GM23338 (cell line): ENCODE results near the gene PRRC2A. TPM values are rescaled to one million over a fixed set of nuclear protein-coding genes. Genes with fewer than 3 reads are reported as not detected.
A peak's percentile ranks its signal among the peaks of the same experiment; 100 is the strongest.

ENCODE experiments used
- ATAC-seq: fragments of 200-7000 bp; cut with Tn5 transposase; 3 replicates; pipeline ENCODE4 v1.9.1; 2020
- DNase-seq: peaks from one replicate; pipeline ENCODE4 v3.0.0-alpha.2; 2015; ENCODE audit warnings: low spot score
- H2AFZ ChIP-seq: fragments of 200-600 bp; sonication (generic); 2 replicates; pipeline ENCODE4 v1.8.0; 2016; ENCODE audit warnings: antibody characterized with exemption, mild to moderate bottlenecking, moderate library complexity
- H3F3A ChIP-seq: fragments of 200-600 bp; sonication (generic); replicated peaks from 2 replicates; pipeline ENCODE4 v1.8.0; 2017; ENCODE audit warnings: antibody characterized with exemption, mixed run types, low read depth
- H3K27ac ChIP-seq: fragments of 200-600 bp; sonication (generic); 2 replicates; pipeline ENCODE4 v1.6.1; 2016; ENCODE audit warnings: low read depth
- H3K27me3 ChIP-seq: fragments of 200-600 bp; sonication (generic); 2 replicates; pipeline ENCODE4 v1.8.0; 2016; ENCODE audit warnings: mild to moderate bottlenecking, mixed run types, moderate library complexity; ENCODE audit not compliant: insufficient read depth
- H3K36me3 ChIP-seq: fragments of 200-600 bp; sonication (generic); 2 replicates; pipeline ENCODE4 v1.8.0; 2016; ENCODE audit warnings: mild to moderate bottlenecking; ENCODE audit not compliant: insufficient read depth
- H3K4me1 ChIP-seq: fragments of 200-600 bp; sonication (generic); 2 replicates; pipeline ENCODE4 v1.8.0; 2016; ENCODE audit warnings: mild to moderate bottlenecking, moderate library complexity; ENCODE audit not compliant: insufficient read depth
- H3K4me2 ChIP-seq: fragments of 200-600 bp; sonication (generic); 2 replicates; pipeline ENCODE4 v1.7.1; 2017; ENCODE audit warnings: mixed run types
- H3K4me3 ChIP-seq: fragments of 200-600 bp; sonication (generic); 2 replicates; pipeline ENCODE4 v1.6.1; 2016; ENCODE audit warnings: mixed run types
- H3K79me2 ChIP-seq: fragments of 200-600 bp; sonication (generic); replicated peaks from 2 replicates; pipeline ENCODE4 v1.8.0; 2017; ENCODE audit warnings: mild to moderate bottlenecking; ENCODE audit not compliant: insufficient read depth
- H3K9me2 ChIP-seq: fragments of 200-600 bp; sonication (generic); 2 replicates; pipeline ENCODE4 v1.8.0; 2017; ENCODE audit not compliant: insufficient read depth
- H4K20me1 ChIP-seq: fragments of 200-600 bp; sonication (generic); replicated peaks from 2 replicates; pipeline ENCODE4 v1.8.0; 2017; ENCODE audit warnings: mild to moderate bottlenecking; ENCODE audit not compliant: insufficient read depth
- H3K27ac Mint-ChIP-seq: 2 replicates; pipeline ENCODE4 v1.8.0; 2020; ENCODE audit warnings: inconsistent platforms, mild to moderate bottlenecking, moderate library complexity, mixed read lengths
- H3K27me3 Mint-ChIP-seq: 3 replicates; pipeline ENCODE4 v1.8.0; 2022; ENCODE audit warnings: low read depth, mild to moderate bottlenecking, moderate library complexity, mixed read lengths, inconsistent platforms; ENCODE audit not compliant: insufficient read depth, poor library complexity
- H3K36me3 Mint-ChIP-seq: 3 replicates; pipeline ENCODE4 v1.8.0; 2021; ENCODE audit warnings: low read depth, mild to moderate bottlenecking, inconsistent platforms, moderate library complexity, mixed read lengths
- H3K4me1 Mint-ChIP-seq: 3 replicates; pipeline ENCODE4 v1.8.0; 2020; ENCODE audit warnings: mild to moderate bottlenecking, inconsistent platforms, mixed read lengths
- H3K4me3 Mint-ChIP-seq: 3 replicates; pipeline ENCODE4 v1.8.0; 2021; ENCODE audit warnings: moderate library complexity, mild to moderate bottlenecking, inconsistent platforms, mixed read lengths
- H3K9me3 Mint-ChIP-seq: 3 replicates; pipeline ENCODE4 v1.8.0; 2020; ENCODE audit warnings: moderate library complexity, mild to moderate bottlenecking, inconsistent platforms, mixed read lengths
- CREB1 ChIP-seq: fragments of 250-450 bp; sonication (Bioruptor Pico); IDR thresholded peaks from 2 replicates; pipeline ENCODE4 v1.5.0; 2020; ENCODE audit warnings: low read depth, mild to moderate bottlenecking, moderate library complexity
- EZH2 ChIP-seq: fragments of 200-600 bp; sonication (generic); IDR thresholded peaks from one replicate; pipeline ENCODE4 v1.8.0; 2017; ENCODE audit warnings: antibody characterized with exemption, mild to moderate bottlenecking, low read depth; ENCODE audit not compliant: unreplicated experiment
- JUNB ChIP-seq: IDR thresholded peaks from one replicate; pipeline ENCODE4 v1.6.1; 2016; ENCODE audit warnings: antibody characterized with exemption; ENCODE audit not compliant: unreplicated experiment
- POLR2AphosphoS5 ChIP-seq: IDR thresholded peaks from 2 replicates; pipeline ENCODE4 v1.6.1; 2016; ENCODE audit warnings: antibody characterized with exemption, low read depth
- STAT1 ChIP-seq: IDR thresholded peaks from one replicate; pipeline ENCODE4 v1.6.1; 2016; ENCODE audit warnings: antibody characterized with exemption; ENCODE audit not compliant: unreplicated experiment
- polyA plus RNA-seq: library from polyadenylated mRNA; unstranded; fragments of >200 nt; fragmentation: Nextera tagmentation; extraction: Ambion mirVana; gene quantifications from 2 replicates; pipeline ENCODE4 v1.2.1, GENCODE V29; 2016
- total RNA-seq: library from RNA; depleted of rRNA; stranded (reverse); fragments of >200 nt; shearing (Covaris generic); gene quantifications from 2 replicates; pipeline ENCODE4 v1.2.3, GENCODE V29; 2014
- TF ChIP-seq, protein P1 (sequence below): IDR thresholded peaks from 2 replicates; pipeline ENCODE4 v1.6.1; 2016; ENCODE audit warnings: antibody characterized with exemption

The PRRC2A gene
- total and polyA plus RNA-seq, 2 experiments from 2014 or later = 213 to 273 TPM

DNA sequence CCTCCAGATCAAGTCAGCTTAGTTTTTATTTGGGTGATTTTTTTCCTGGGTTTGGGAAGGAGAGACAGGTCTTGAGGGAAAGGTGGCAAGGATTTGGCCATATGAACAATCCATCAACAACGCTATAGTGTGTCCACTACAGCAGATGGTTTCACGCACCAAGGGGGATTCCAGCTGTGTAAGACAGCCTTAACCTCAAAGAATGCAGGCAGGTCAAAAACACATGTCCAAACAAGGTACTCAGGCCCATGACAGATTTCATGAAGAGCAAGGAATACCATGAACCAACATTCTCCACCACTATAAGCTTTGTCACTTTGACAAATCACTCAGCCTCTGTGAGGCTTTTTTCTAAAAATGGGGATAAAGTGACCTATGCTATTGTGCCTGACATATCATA, 3.5 kb upstream of the PRRC2A start:
- Mint-ChIP-seq H3K4me1 (peaks cover 27% of the 10 kb centered on the region), H3K27ac (no peak overlapping the region), H3K36me3 (peaks cover 18% of the 10 kb centered on the region), H3K27me3 (peaks cover 17% of the 10 kb centered on the region), H3K9me3 (peaks cover 6% of the 10 kb centered on the region), H3K4me3 (no peak overlapping the region; the same call in 2 of the 3 replicates)
- Histone ChIP-seq H3K27me3 (no peaks in the 10 kb centered on the region), H2AFZ (no peak overlapping the region), H4K20me1 (no peaks in the 10 kb centered on the region; the same call in 1 of the 2 replicates), H3K9me2 (no peaks in the 10 kb centered on the region), H3K79me2 (peaks cover 12% of the 10 kb centered on the region), H3K36me3 (no peaks in the 10 kb centered on the region), H3K4me2 (no peak overlapping the region), H3K4me1 (peaks cover 30% of the 10 kb centered on the region), H3K4me3 (no peak overlapping the region), H3K27ac (no peak overlapping the region), H3F3A (peaks cover 10% of the 10 kb centered on the region; the same call in 1 of the 2 replicates)
- no peak for TF ChIP-seq EZH2
- TF ChIP-seq, protein P1, sequence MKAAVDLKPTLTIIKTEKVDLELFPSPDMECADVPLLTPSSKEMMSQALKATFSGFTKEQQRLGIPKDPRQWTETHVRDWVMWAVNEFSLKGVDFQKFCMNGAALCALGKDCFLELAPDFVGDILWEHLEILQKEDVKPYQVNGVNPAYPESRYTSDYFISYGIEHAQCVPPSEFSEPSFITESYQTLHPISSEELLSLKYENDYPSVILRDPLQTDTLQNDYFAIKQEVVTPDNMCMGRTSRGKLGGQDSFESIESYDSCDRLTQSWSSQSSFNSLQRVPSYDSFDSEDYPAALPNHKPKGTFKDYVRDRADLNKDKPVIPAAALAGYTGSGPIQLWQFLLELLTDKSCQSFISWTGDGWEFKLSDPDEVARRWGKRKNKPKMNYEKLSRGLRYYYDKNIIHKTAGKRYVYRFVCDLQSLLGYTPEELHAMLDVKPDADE = no peak
- no peak for TF ChIP-seq STAT1
- DNase-seq (no peak), ATAC-seq (no peak)

DNA sequence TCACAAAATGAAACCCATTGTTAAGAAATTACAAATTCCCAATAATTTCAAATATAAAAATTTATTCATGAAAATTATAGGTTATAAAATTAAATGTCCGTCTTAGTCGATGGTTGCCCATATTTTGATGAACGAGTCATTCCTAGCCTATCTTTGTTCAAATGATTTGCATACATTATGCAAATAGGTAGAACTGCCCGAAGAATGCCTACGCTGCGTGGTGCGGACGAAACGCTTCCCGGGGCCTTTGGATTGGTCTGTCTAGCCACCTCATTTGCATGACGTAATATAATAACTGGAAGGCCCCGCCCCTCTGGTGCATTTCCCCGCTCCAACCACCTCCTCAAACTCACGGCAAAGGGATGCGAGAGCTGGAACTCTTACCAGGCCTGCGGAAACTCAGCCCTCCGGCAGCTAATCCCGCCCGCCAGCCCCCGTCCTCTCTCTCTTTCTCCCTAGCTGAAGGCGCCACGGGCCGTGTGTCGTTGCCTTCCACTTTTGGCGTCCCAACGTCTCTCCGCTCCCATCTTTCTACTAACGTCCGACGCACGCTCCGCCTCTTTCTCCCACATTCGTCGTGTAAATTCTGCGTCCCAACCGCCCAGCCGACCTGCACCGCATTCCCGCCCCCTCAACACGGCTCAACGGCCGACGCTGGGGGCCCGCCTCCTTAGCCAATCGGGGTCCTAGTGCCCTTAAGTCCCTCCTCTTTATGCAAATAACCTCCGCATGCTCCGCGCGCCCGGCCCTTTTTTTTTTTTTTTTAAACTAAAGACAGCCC, 520 bp upstream of the PRRC2A start:
- H3K9me2 ChIP-seq = no peaks in the 10 kb centered on the region
- peaks cover 24% of the 10 kb centered on the region for H4K20me1 ChIP-seq
- Mint-ChIP-seq H3K4me1 (peaks cover 27% of the 10 kb centered on the region), H3K9me3 (peaks cover 6% of the 10 kb centered on the region), H3K27ac (peak overlapping the region; percentile 100), H3K36me3 (peaks cover 48% of the 10 kb centered on the region), H3K4me3 (peak overlapping the region; percentile 94), H3K27me3 (peaks cover 16% of the 10 kb centered on the region)
- TF ChIP-seq POLR2AphosphoS5 = peak; percentile 90
- no peak for TF ChIP-seq JUNB
- peak; percentile 86 for TF ChIP-seq CREB1 (CRISPR knock-in tag)
- peaks cover 25% of the 10 kb centered on the region for H3K36me3 ChIP-seq
- H3K4me3 ChIP-seq = peak overlapping the region; percentile 47
- peak overlapping the region; percentile 95 for H3K27ac ChIP-seq
- no peak overlapping the region for H2AFZ ChIP-seq
- DNase-seq (peak; percentile 99), ATAC-seq (peak; percentile 86)
- H3F3A ChIP-seq = peaks cover 20% of the 10 kb centered on the region; the same call in 1 of the 2 replicates
- H3K79me2 ChIP-seq = peaks cover 38% of the 10 kb centered on the region
- H3K4me2 ChIP-seq = peak overlapping the region; percentile 59
- peaks cover 33% of the 10 kb centered on the region for H3K4me1 ChIP-seq
- no peaks in the 10 kb centered on the region for H3K27me3 ChIP-seq

DNA sequence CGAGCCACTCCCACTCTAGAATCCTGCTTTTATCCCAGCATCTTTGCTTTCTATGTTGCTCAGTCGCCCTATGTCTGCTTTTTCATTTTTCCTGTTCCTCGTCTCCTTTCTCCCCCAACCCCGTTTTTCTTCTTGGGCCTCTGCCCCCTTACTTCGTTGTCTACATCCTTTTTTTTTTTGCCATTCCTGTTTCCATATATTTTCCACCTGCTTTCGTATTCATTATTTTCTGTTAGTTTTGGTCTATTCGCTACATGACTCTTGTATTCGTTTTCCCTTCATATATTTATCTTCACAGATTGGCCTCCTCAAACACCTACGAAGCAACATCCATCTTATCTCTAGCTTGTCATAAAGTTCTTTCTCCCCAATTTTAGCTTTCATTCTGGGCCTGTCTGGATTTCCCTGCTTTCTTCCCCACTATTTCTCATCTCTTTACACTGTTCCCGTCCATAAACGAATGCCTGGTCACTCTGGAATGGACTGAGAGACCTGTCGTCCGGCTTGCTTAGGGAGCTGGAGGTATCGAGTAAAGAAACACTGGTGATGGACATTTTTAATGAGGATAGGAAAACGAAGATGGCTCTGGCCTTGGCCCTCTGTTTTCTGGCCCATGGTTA, 915 bp downstream of the PRRC2A start:
- H3K79me2 ChIP-seq = peaks cover 51% of the 10 kb centered on the region
- TF ChIP-seq, protein P1 = no peak

More for the DNA sequence above, 915 bp downstream of the PRRC2A start:
- Mint-ChIP-seq H3K27ac (peak overlapping the region; percentile 99), H3K4me1 (peaks cover 12% of the 10 kb centered on the region), H3K36me3 (peaks cover 63% of the 10 kb centered on the region), H3K9me3 (peaks cover 6% of the 10 kb centered on the region), H3K27me3 (peaks cover 24% of the 10 kb centered on the region), H3K4me3 (peak overlapping the region; percentile 94)
- peak overlapping the region; percentile 100 for H3K27ac ChIP-seq
- H3K4me1 ChIP-seq = peaks cover 19% of the 10 kb centered on the region
- H4K20me1 ChIP-seq = peaks cover 35% of the 10 kb centered on the region
- DNase-seq (no peak), ATAC-seq (no peak)
- peak overlapping the region; percentile 100 for H3K4me3 ChIP-seq
- H3K27me3 ChIP-seq = no peaks in the 10 kb centered on the region
- peak overlapping the region; percentile 99 for H3K4me2 ChIP-seq
- peaks cover 32% of the 10 kb centered on the region for H3F3A ChIP-seq
- H3K36me3 ChIP-seq = peaks cover 39% of the 10 kb centered on the region
- H3K9me2 ChIP-seq = no peaks in the 10 kb centered on the region
- no peak overlapping the region for H2AFZ ChIP-seq
